Type B pancreatic cell (in vitro differentiated cells): ENCODE measurements around the gene C9. TPM values are rescaled to one million over a fixed set of nuclear protein-coding genes. Genes with fewer than 3 reads are reported as not detected.

ENCODE experiments used
- DNase-seq: peaks from one replicate; pipeline ENCODE4 v3.0.0; 2021; ENCODE audit warnings: mixed read lengths; ENCODE audit not compliant: unreplicated experiment; ENCODE audit errors: extremely low spot score
- H3K27ac Mint-ChIP-seq: 2 replicates; pipeline ENCODE4 v1.8.0; 2021; ENCODE audit warnings: mild to moderate bottlenecking, mixed read lengths
- H3K27me3 Mint-ChIP-seq: 2 replicates; pipeline ENCODE4 v1.8.0; 2021; ENCODE audit warnings: mixed read lengths
- H3K36me3 Mint-ChIP-seq: 2 replicates; pipeline ENCODE4 v1.8.0; 2021; ENCODE audit warnings: mixed read lengths
- H3K4me1 Mint-ChIP-seq: one replicate; pipeline ENCODE4 v1.8.0; 2021; ENCODE audit warnings: mixed read lengths; ENCODE audit not compliant: unreplicated experiment
- H3K4me3 Mint-ChIP-seq: 2 replicates; pipeline ENCODE4 v1.8.0; 2021; ENCODE audit warnings: mild to moderate bottlenecking, mixed read lengths
- H3K9me3 Mint-ChIP-seq: 2 replicates; pipeline ENCODE4 v1.8.0; 2021; ENCODE audit warnings: mixed read lengths
- total RNA-seq: library from RNA; stranded (reverse); gene quantifications from 2 replicates; pipeline ENCODE4 v1.2.1, GENCODE V29; 2021; ENCODE audit warnings: low replicate concordance
- TF ChIP-seq, protein P1 (sequence below): fragments of 200-600 bp; sonication (generic); conservative IDR thresholded peaks from 2 replicates; pipeline ENCODE4 v1.5.0; 2021; ENCODE audit warnings: antibody characterized with exemption, mild to moderate bottlenecking

The C9 gene
- total RNA-seq, 1 donor from 2014 or later, result not detected

DNA sequence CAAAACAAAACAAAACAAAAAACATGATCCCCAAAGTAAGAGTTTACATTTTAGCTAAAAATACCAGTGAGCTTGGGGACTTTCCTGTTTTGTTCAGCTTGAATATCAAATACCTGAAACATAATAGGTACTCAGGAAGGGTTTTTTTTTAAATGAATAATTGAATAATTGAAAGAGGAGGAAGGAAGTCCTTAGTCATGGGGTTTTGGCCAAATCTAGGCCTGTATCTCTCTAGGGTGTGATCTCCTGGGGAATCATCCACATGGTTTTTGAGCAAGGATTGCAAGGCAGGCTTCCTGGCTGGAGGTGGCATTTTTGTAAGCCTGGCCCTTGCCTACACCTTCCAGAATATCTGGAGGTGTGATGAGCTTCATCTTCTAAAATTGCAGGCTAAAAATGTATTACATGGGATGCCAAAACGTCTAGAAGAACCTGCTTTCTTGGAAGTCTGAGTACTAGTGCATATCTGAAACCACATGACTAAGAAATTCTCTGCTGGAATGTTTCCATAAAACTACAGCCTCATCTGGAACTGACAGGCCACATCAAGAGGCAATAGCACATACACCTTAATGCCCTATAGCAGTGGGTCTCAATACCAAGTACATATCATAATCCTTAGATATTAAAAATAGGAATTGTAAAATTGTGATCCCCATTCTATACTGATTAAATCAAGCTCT, 10.4 kb downstream of the C9 start:
- Mint-ChIP-seq H3K27ac (no peak overlapping the region), H3K36me3 (no peaks in the 10 kb centered on the region), H3K4me1 (no peaks in the 10 kb centered on the region), H3K9me3 (peaks cover 14% of the 10 kb centered on the region), H3K4me3 (no peak overlapping the region), H3K27me3 (no peaks in the 10 kb centered on the region)
- DNase-seq, result no peak
- TF ChIP-seq, protein P1, sequence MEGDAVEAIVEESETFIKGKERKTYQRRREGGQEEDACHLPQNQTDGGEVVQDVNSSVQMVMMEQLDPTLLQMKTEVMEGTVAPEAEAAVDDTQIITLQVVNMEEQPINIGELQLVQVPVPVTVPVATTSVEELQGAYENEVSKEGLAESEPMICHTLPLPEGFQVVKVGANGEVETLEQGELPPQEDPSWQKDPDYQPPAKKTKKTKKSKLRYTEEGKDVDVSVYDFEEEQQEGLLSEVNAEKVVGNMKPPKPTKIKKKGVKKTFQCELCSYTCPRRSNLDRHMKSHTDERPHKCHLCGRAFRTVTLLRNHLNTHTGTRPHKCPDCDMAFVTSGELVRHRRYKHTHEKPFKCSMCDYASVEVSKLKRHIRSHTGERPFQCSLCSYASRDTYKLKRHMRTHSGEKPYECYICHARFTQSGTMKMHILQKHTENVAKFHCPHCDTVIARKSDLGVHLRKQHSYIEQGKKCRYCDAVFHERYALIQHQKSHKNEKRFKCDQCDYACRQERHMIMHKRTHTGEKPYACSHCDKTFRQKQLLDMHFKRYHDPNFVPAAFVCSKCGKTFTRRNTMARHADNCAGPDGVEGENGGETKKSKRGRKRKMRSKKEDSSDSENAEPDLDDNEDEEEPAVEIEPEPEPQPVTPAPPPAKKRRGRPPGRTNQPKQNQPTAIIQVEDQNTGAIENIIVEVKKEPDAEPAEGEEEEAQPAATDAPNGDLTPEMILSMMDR, result no peak

DNA sequence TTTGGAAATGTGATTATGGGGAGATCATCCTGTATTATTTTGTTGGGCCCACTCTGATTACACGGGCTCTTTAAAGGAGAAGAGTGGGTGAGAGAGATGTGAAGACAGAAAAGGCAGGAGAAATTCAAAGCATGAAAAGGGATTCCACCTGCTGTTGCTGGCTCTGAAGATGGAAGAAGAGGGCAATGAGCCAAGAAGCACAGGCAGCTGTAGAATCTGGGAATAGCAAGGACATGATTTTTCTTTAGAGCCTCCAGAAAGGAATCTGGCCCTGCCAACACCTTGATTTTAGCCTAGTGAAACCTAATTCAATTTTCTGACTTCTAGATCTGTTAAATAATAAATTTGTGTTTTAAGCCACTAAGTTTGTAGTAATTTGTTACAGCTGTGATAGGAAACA, 11.3 kb downstream of the C9 start:
- peaks cover 14% of the 10 kb centered on the region for H3K9me3 Mint-ChIP-seq
- TF ChIP-seq, protein P1, result no peak
- H3K27me3 Mint-ChIP-seq, result no peaks in the 10 kb centered on the region
- DNase-seq, result no peak
- no peak overlapping the region for H3K4me3 Mint-ChIP-seq
- no peaks in the 10 kb centered on the region for H3K36me3 Mint-ChIP-seq
- no peak overlapping the region for H3K27ac Mint-ChIP-seq
- H3K4me1 Mint-ChIP-seq, result no peaks in the 10 kb centered on the region

DNA sequence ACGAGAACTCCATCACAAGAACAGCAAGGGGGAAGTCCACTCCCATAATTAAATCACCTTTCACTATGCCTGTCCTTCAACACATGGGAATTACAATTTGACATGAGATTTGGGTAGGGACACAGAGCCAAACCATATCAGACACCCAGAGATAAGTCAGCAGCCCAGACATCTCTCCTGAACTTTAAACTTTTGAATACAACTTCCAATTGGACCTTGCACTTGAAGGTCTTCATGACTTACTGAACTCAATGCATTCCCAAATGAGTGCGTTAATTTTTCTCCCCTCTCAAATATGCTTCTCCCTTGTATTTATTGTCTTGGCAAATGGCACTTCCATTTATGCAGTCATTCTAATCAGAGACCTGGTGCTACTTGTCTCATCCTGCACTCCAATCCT, 12.1 kb downstream of the C9 start:
- no peak overlapping the region for H3K27ac Mint-ChIP-seq
- TF ChIP-seq, protein P1, result no peak
- no peak overlapping the region for H3K4me3 Mint-ChIP-seq
- no peaks in the 10 kb centered on the region for H3K27me3 Mint-ChIP-seq
- H3K36me3 Mint-ChIP-seq, result no peaks in the 10 kb centered on the region
- no peaks in the 10 kb centered on the region for H3K4me1 Mint-ChIP-seq
- peaks cover 14% of the 10 kb centered on the region for H3K9me3 Mint-ChIP-seq
- DNase-seq, result no peak

DNA sequence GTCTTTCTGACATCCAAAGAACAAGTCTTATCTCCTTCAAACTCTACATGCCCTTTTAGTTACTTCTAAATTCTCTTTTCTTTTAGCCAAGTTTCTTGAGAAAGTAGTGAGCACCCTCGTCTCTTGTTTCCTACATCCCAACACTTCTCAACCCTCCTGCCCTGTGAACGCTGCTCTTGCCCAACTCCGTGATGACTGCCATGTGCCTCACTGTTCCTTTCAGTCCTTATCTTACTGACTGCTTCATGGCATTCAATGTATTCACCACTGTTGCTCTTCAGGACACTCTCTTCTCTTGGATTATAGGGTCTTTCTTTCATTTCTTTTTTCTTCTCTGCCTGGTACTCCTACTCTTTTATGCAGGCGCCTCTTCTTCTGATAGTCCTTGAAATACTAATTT, 14.8 kb downstream of the C9 start:
- no peak overlapping the region for H3K4me3 Mint-ChIP-seq
- no peaks in the 10 kb centered on the region for H3K36me3 Mint-ChIP-seq
- peaks cover 14% of the 10 kb centered on the region for H3K9me3 Mint-ChIP-seq

DNA sequence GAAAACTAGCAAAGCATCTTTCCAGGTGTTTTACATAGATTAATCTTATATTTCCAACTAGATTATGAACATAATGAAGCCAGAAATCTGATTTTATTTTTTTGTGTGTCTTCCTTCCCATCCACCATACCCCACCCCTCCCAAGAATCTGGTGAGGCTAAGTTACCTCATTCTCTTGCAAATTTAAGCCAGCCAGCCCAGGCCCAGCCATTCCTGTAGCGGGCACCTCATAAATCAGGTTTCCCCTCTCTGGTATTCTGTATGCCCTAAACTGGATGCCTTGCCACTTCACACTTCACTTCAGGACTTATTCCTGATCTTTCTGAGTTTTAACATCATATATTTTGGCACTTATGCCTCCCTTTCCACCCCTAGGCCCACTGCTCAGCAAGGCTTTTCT, 21.8 kb downstream of the C9 start:
- Mint-ChIP-seq H3K4me3 (no peak overlapping the region), H3K27ac (no peak overlapping the region), H3K4me1 (no peaks in the 10 kb centered on the region), H3K36me3 (no peaks in the 10 kb centered on the region), H3K27me3 (no peaks in the 10 kb centered on the region), H3K9me3 (no peaks in the 10 kb centered on the region)
- TF ChIP-seq, protein P1, result no peak
- no peak for DNase-seq

More for the DNA sequence above, 14.8 kb downstream of the C9 start:
- H3K27me3 Mint-ChIP-seq, result no peaks in the 10 kb centered on the region
- H3K27ac Mint-ChIP-seq, result no peak overlapping the region
- no peaks in the 10 kb centered on the region for H3K4me1 Mint-ChIP-seq
- TF ChIP-seq, protein P1, result no peak
- no peak for DNase-seq
